Measurements from ENCODE around the gene DDX27.
A peak's percentile ranks its signal among the peaks of the same experiment; 100 is the strongest.

The DDX27 gene

GRCh38 chr20:49276961-49277785 lies 58.0 kb downstream of the DDX27 start:
- DNase-seq (ENCODE audit: low read depth in 3 of 3), result peak in 2 of 3 experiments; percentile 50 to 60

GRCh38 chr20:49277786-49278035 lies 58.5 kb downstream of the DDX27 start:
- no peak for DNase-seq (ENCODE audit: low read depth in 3 of 3)

- peak; percentile 93 to 99 (median 98) for DNase-seq (ENCODE audit: low read depth in 3 of 3)
Measured at GRCh38 chr20:49278036-49278817, 59.0 kb downstream of the DDX27 start, which contains the start of gene ZNFX1. TSS of gene ZNFX1 (minus strand) at chr20:49278057. CDS start at chr20:49275839, 2,218 bp downstream.

GRCh38 chr20:49278818-49279676 lies 59.8 kb downstream of the DDX27 start:
- peak in 1 of 3 experiments; percentile 41 for DNase-seq (ENCODE audit: low read depth in 3 of 3)

- DNase-seq (ENCODE audit: low read depth in 3 of 3), result no peak
Measured at GRCh38 chr20:49279677-49280462, 60.7 kb downstream of the DDX27 start.

GRCh38 chr20:49280463-49281058 lies 61.3 kb downstream of the DDX27 start:
- no peak for DNase-seq (ENCODE audit: low read depth in 3 of 3)

- no peak for DNase-seq (ENCODE audit: low read depth in 3 of 3)
Measured at GRCh38 chr20:49281059-49281912, 62.1 kb downstream of the DDX27 start.

- DNase-seq (ENCODE audit: low read depth in 3 of 3), result no peak
Measured at GRCh38 chr20:49281913-49282467, 62.8 kb downstream of the DDX27 start.

- no peak for DNase-seq (ENCODE audit: low read depth in 3 of 3)
Measured at GRCh38 chr20:49282584-49283171, 63.5 kb downstream of the DDX27 start.

GRCh38 chr20:49283176-49283702 lies 64.0 kb downstream of the DDX27 start:
- DNase-seq (ENCODE audit: low read depth in 3 of 3), result no peak

GRCh38 chr20:49283703-49284625 lies 64.7 kb downstream of the DDX27 start:
- no peak for DNase-seq (ENCODE audit: low read depth in 3 of 3)

- DNase-seq (ENCODE audit: low read depth in 3 of 3), result no peak
Measured at GRCh38 chr20:49284818-49285217, 65.6 kb downstream of the DDX27 start.

- no peak for DNase-seq (ENCODE audit: low read depth in 3 of 3)
Measured at GRCh38 chr20:49285233-49285668, 66.0 kb downstream of the DDX27 start.

- DNase-seq (ENCODE audit: low read depth in 3 of 3), result no peak
Measured at GRCh38 chr20:49285813-49286494, 66.7 kb downstream of the DDX27 start.

- no peak for DNase-seq (ENCODE audit: low read depth in 3 of 3)
Measured at GRCh38 chr20:49286689-49287551, 67.7 kb downstream of the DDX27 start.

GRCh38 chr20:49287555-49288249 lies 68.5 kb downstream of the DDX27 start:
- no peak for DNase-seq (ENCODE audit: low read depth in 3 of 3)

All from stimulated activated CD4-positive, alpha-beta T cell treated with anti-CD3 and anti-CD28 coated beads, TNF-alpha, amount 100 ng/mL, for 24 hours (primary cell).